KMS-11 (cell line): ENCODE measurements around the gene CFAP53.

Experiments
- H2AFZ ChIP-seq: fragments of 200-600 bp; sonication (generic); 2 replicates; pipeline ENCODE4 v1.6.1; 2016; ENCODE audit warnings: antibody characterized with exemption, mixed run types, low read depth
- H3K27ac ChIP-seq: fragments of 200-600 bp; sonication (generic); 2 replicates; pipeline ENCODE4 v1.6.1; 2016; ENCODE audit warnings: mild to moderate bottlenecking, mixed run types
- H3K27me3 ChIP-seq: fragments of 200-600 bp; sonication (generic); 2 replicates; pipeline ENCODE4 v1.6.1; 2017; ENCODE audit warnings: mild to moderate bottlenecking, low read depth, mixed run types, moderate library complexity; ENCODE audit not compliant: insufficient read depth
- H3K36me3 ChIP-seq: fragments of 200-600 bp; sonication (generic); 2 replicates; pipeline ENCODE4 v1.6.1; 2017; ENCODE audit warnings: mild to moderate bottlenecking, mixed run types; ENCODE audit not compliant: insufficient read depth
- H3K4me1 ChIP-seq: fragments of 200-600 bp; sonication (generic); 2 replicates; pipeline ENCODE4 v1.6.1; 2016; ENCODE audit warnings: mild to moderate bottlenecking, low read depth, mixed run types; ENCODE audit not compliant: poor library complexity, severe bottlenecking
- H3K4me2 ChIP-seq: fragments of 200-600 bp; sonication (generic); 2 replicates; pipeline ENCODE4 v1.7.0; 2016; ENCODE audit warnings: mild to moderate bottlenecking, mixed run types
- H3K4me3 ChIP-seq: fragments of 200-600 bp; sonication (generic); IDR thresholded peaks from 2 replicates; pipeline ENCODE4 v1.6.1; 2017; ENCODE audit warnings: low read depth, low read length, mixed read lengths; ENCODE audit not compliant: insufficient read depth
- H3K79me2 ChIP-seq: fragments of 200-600 bp; sonication (generic); 2 replicates; pipeline ENCODE4 v1.6.1; 2016; ENCODE audit warnings: low read depth, mixed run types; ENCODE audit not compliant: insufficient read depth
- H3K9ac ChIP-seq: fragments of 200-600 bp; sonication (generic); 2 replicates; pipeline ENCODE4 v1.6.1; 2016; ENCODE audit warnings: mild to moderate bottlenecking, mixed run types
- H4K20me1 ChIP-seq: fragments of 200-600 bp; sonication (generic); 2 replicates; pipeline ENCODE4 v1.6.1; 2016; ENCODE audit warnings: mild to moderate bottlenecking, mixed run types; ENCODE audit not compliant: insufficient read depth
- CTCF ChIP-seq: fragments of 200-600 bp; sonication (generic); conservative IDR thresholded peaks from 2 replicates; pipeline ENCODE4 v1.6.1; 2017; ENCODE audit warnings: low read depth, mild to moderate bottlenecking, antibody characterized with exemption, low read length, moderate library complexity, mixed read lengths

Gene CFAP53, protein sequence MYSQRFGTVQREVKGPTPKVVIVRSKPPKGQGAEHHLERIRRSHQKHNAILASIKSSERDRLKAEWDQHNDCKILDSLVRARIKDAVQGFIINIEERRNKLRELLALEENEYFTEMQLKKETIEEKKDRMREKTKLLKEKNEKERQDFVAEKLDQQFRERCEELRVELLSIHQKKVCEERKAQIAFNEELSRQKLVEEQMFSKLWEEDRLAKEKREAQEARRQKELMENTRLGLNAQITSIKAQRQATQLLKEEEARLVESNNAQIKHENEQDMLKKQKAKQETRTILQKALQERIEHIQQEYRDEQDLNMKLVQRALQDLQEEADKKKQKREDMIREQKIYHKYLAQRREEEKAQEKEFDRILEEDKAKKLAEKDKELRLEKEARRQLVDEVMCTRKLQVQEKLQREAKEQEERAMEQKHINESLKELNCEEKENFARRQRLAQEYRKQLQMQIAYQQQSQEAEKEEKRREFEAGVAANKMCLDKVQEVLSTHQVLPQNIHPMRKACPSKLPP

DNA sequence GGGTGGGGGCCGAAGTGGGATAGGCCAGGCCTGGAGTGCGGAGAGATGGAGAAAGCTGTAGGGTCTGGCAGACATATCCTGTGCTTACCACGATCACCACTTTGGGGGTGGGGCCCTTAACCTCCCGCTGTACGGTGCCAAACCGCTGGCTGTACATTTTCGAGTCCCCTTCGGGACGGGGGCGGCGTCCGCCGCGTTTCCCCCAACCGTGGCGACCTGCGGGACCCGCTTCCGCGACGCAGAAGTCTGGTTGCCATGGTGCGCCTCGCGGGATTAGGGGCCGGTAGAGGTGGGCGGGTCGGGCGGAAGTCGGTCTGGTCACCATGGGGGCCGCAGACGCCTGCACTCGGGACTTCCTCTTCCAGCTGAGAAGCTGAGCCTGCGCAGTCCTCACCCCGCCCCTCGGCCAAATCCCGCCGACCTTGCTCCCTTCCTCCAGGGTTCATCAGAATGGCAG, at the start of gene CFAP53:
CFAP53 (minus strand) TSS at position 248 of the 457 bp plus-strand sequence; CDS start at position 157, 91 bp downstream.
- no peaks in the 10 kb centered on the region for H3K79me2 ChIP-seq
- H4K20me1 ChIP-seq, result peaks cover 4% of the 10 kb centered on the region; the same call in 1 of the 2 replicates
- H3K27me3 ChIP-seq, result no peaks in the 10 kb centered on the region
- peaks cover 13% of the 10 kb centered on the region for H3K4me1 ChIP-seq
- peaks cover 11% of the 10 kb centered on the region; the same call in 1 of the 2 replicates for H3K36me3 ChIP-seq
- peak within 1 kb of the TSS; percentile 75 for H3K4me2 ChIP-seq
- no peak within 1 kb of the TSS for H3K4me3 ChIP-seq
- H3K9ac ChIP-seq, result no peak within 1 kb of the TSS
- H3K27ac ChIP-seq, result no peak within 1 kb of the TSS
- H2AFZ ChIP-seq, result peak within 1 kb of the TSS; percentile 63
- no peak for TF ChIP-seq CTCF

GRCh38 chr18:50315100-50315871, 49.0 kb upstream of the CFAP53 start:
- peaks cover 10% of the 10 kb centered on the region for H3K4me1 ChIP-seq
- no peaks in the 10 kb centered on the region for H3K79me2 ChIP-seq
- H2AFZ ChIP-seq, result no peak overlapping the region
- no peak overlapping the region for H3K27ac ChIP-seq
- H3K9ac ChIP-seq, result no peak overlapping the region
- no peaks in the 10 kb centered on the region for H3K36me3 ChIP-seq
- H3K4me2 ChIP-seq, result no peak overlapping the region
- TF ChIP-seq CTCF, result no peak
- no peak overlapping the region for H3K4me3 ChIP-seq
- no peaks in the 10 kb centered on the region for H4K20me1 ChIP-seq
- no peaks in the 10 kb centered on the region for H3K27me3 ChIP-seq

DNA sequence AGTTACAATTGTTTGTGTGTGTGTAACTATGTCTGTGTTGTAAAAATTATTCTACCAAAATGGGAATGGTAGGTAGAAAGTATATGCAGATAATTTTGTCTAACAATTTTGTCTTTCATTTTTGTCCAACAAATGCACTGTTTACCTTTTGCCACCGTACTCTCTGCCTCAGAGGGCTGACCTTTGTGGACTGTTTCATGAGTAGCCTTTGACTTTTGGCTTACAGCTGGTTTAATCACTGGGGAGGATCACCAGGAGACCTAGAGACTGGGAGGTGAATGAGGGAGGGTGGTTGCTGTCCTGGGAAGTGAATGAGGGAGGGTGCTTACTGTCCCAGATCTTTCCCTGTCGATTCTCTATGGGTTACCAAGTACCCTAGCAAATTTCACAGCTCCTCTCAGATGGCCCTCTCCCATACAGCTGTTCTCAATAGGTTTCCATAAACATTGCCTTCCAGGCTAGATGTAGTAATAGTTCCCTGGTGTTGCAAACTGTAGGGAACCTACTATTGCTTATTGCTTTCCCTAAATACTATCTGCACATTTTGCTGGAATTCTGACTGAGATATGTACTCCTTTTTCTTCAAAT, 47.7 kb upstream of the CFAP53 start:
- no peaks in the 10 kb centered on the region for H3K79me2 ChIP-seq
- H3K4me1 ChIP-seq, result peaks cover 2% of the 10 kb centered on the region
- no peak overlapping the region for H3K4me3 ChIP-seq
- H3K27ac ChIP-seq, result no peak overlapping the region
- no peak overlapping the region for H3K9ac ChIP-seq
- no peak overlapping the region for H3K4me2 ChIP-seq
- H4K20me1 ChIP-seq, result no peaks in the 10 kb centered on the region
- no peaks in the 10 kb centered on the region for H3K27me3 ChIP-seq
- no peak for TF ChIP-seq CTCF
- no peaks in the 10 kb centered on the region for H3K36me3 ChIP-seq
- H2AFZ ChIP-seq, result no peak overlapping the region

DNA sequence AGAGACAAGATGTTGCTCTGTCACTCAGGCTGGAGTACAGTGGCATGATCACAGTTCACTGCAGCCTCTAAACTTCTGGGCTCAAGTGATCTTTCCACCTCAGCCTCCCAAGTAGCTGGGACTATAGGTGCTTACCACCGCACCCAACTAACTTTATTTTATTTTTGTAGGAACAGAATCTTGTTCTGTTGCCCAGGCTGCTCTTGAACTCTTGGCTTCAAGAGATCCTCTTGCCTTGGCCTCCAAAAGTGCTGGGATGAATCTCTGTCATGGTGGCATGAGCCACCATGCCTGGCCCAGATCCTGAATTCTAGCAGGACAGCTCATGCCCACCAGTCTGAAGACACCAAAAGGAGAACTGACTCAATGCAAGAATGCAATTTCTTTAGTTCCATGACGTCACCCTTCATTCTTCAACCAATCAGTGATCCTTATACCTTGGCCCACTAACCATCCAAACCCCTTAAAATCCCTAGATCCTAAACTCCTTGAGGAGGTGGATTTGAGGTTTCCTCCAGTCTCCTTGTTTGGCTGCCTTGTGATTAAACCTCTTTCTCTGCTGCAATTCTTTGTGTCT, 46.8 kb upstream of the CFAP53 start:
- H3K4me2 ChIP-seq, result no peak overlapping the region
- no peak for TF ChIP-seq CTCF
- H4K20me1 ChIP-seq, result no peaks in the 10 kb centered on the region
- H3K4me1 ChIP-seq, result peaks cover 8% of the 10 kb centered on the region
- H3K79me2 ChIP-seq, result no peaks in the 10 kb centered on the region
- H3K4me3 ChIP-seq, result no peak overlapping the region
- H2AFZ ChIP-seq, result no peak overlapping the region
- H3K27me3 ChIP-seq, result no peaks in the 10 kb centered on the region
- no peak overlapping the region for H3K9ac ChIP-seq
- no peaks in the 10 kb centered on the region for H3K36me3 ChIP-seq
- no peak overlapping the region for H3K27ac ChIP-seq
